GM23338 (cell line): ENCODE measurements around the gene NUP54. TPM values are rescaled to one million over a fixed set of nuclear protein-coding genes. Genes with fewer than 3 reads are reported as not detected.

ENCODE experiments used
- ATAC-seq: fragments of 200-7000 bp; cut with Tn5 transposase; 3 replicates; pipeline ENCODE4 v1.9.1; 2020
- DNase-seq: peaks from one replicate; pipeline ENCODE4 v3.0.0-alpha.2; 2015; ENCODE audit warnings: low spot score
- H2AFZ ChIP-seq: fragments of 200-600 bp; sonication (generic); 2 replicates; pipeline ENCODE4 v1.8.0; 2016; ENCODE audit warnings: antibody characterized with exemption, mild to moderate bottlenecking, moderate library complexity
- H3F3A ChIP-seq: fragments of 200-600 bp; sonication (generic); replicated peaks from 2 replicates; pipeline ENCODE4 v1.8.0; 2017; ENCODE audit warnings: antibody characterized with exemption, mixed run types, low read depth
- H3K27ac ChIP-seq: fragments of 200-600 bp; sonication (generic); 2 replicates; pipeline ENCODE4 v1.6.1; 2016; ENCODE audit warnings: low read depth
- H3K27me3 ChIP-seq: fragments of 200-600 bp; sonication (generic); 2 replicates; pipeline ENCODE4 v1.8.0; 2016; ENCODE audit warnings: mild to moderate bottlenecking, mixed run types, moderate library complexity; ENCODE audit not compliant: insufficient read depth
- H3K36me3 ChIP-seq: fragments of 200-600 bp; sonication (generic); 2 replicates; pipeline ENCODE4 v1.8.0; 2016; ENCODE audit warnings: mild to moderate bottlenecking; ENCODE audit not compliant: insufficient read depth
- H3K4me1 ChIP-seq: fragments of 200-600 bp; sonication (generic); 2 replicates; pipeline ENCODE4 v1.8.0; 2016; ENCODE audit warnings: mild to moderate bottlenecking, moderate library complexity; ENCODE audit not compliant: insufficient read depth
- H3K4me2 ChIP-seq: fragments of 200-600 bp; sonication (generic); 2 replicates; pipeline ENCODE4 v1.7.1; 2017; ENCODE audit warnings: mixed run types
- H3K4me3 ChIP-seq: fragments of 200-600 bp; sonication (generic); 2 replicates; pipeline ENCODE4 v1.6.1; 2016; ENCODE audit warnings: mixed run types
- H3K79me2 ChIP-seq: fragments of 200-600 bp; sonication (generic); replicated peaks from 2 replicates; pipeline ENCODE4 v1.8.0; 2017; ENCODE audit warnings: mild to moderate bottlenecking; ENCODE audit not compliant: insufficient read depth
- H3K9me2 ChIP-seq: fragments of 200-600 bp; sonication (generic); 2 replicates; pipeline ENCODE4 v1.8.0; 2017; ENCODE audit not compliant: insufficient read depth
- H4K20me1 ChIP-seq: fragments of 200-600 bp; sonication (generic); replicated peaks from 2 replicates; pipeline ENCODE4 v1.8.0; 2017; ENCODE audit warnings: mild to moderate bottlenecking; ENCODE audit not compliant: insufficient read depth
- H3K27ac Mint-ChIP-seq: 2 replicates; pipeline ENCODE4 v1.8.0; 2020; ENCODE audit warnings: inconsistent platforms, mild to moderate bottlenecking, moderate library complexity, mixed read lengths
- H3K27me3 Mint-ChIP-seq: 3 replicates; pipeline ENCODE4 v1.8.0; 2022; ENCODE audit warnings: low read depth, mild to moderate bottlenecking, moderate library complexity, mixed read lengths, inconsistent platforms; ENCODE audit not compliant: insufficient read depth, poor library complexity
- H3K36me3 Mint-ChIP-seq: 3 replicates; pipeline ENCODE4 v1.8.0; 2021; ENCODE audit warnings: low read depth, mild to moderate bottlenecking, inconsistent platforms, moderate library complexity, mixed read lengths
- H3K4me1 Mint-ChIP-seq: 3 replicates; pipeline ENCODE4 v1.8.0; 2020; ENCODE audit warnings: mild to moderate bottlenecking, inconsistent platforms, mixed read lengths
- H3K4me3 Mint-ChIP-seq: 3 replicates; pipeline ENCODE4 v1.8.0; 2021; ENCODE audit warnings: moderate library complexity, mild to moderate bottlenecking, inconsistent platforms, mixed read lengths
- H3K9me3 Mint-ChIP-seq: 3 replicates; pipeline ENCODE4 v1.8.0; 2020; ENCODE audit warnings: moderate library complexity, mild to moderate bottlenecking, inconsistent platforms, mixed read lengths
- CTCF ChIP-seq, 2 experiments: fragments of 200-600 bp in 1 of 2; sonication (generic) in 1 of 2; conservative IDR thresholded peaks; 2 replicates each; pipeline versions ENCODE4 v1.5.1 to v1.6.1; 2016 to 2017; ENCODE audit warnings: antibody characterized with exemption in 2 of 2, low read depth in 2 of 2, mild to moderate bottlenecking in 2 of 2, moderate library complexity in 1 of 2
- EZH2 ChIP-seq: fragments of 200-600 bp; sonication (generic); IDR thresholded peaks from one replicate; pipeline ENCODE4 v1.8.0; 2017; ENCODE audit warnings: antibody characterized with exemption, mild to moderate bottlenecking, low read depth; ENCODE audit not compliant: unreplicated experiment
- JUNB ChIP-seq: IDR thresholded peaks from one replicate; pipeline ENCODE4 v1.6.1; 2016; ENCODE audit warnings: antibody characterized with exemption; ENCODE audit not compliant: unreplicated experiment
- ZNF114 ChIP-seq: fragments of 250-450 bp; sonication (Bioruptor Pico); IDR thresholded peaks from 2 replicates; pipeline ENCODE4 v1.5.0; 2020; ENCODE audit warnings: mild to moderate bottlenecking, moderate library complexity
- ZNF331 ChIP-seq: fragments of 250-450 bp; sonication (Bioruptor Pico); IDR thresholded peaks from 2 replicates; pipeline ENCODE4 v1.5.0; 2020; ENCODE audit warnings: low read depth, mild to moderate bottlenecking, moderate library complexity
- ZNF462 ChIP-seq: fragments of 250-450 bp; sonication (Bioruptor Pico); IDR thresholded peaks from 2 replicates; pipeline ENCODE4 v1.5.0; 2020; ENCODE audit warnings: mild to moderate bottlenecking, moderate library complexity
- polyA plus RNA-seq: library from polyadenylated mRNA; unstranded; fragments of >200 nt; fragmentation: Nextera tagmentation; extraction: Ambion mirVana; gene quantifications from 2 replicates; pipeline ENCODE4 v1.2.1, GENCODE V29; 2016
- total RNA-seq: library from RNA; depleted of rRNA; stranded (reverse); fragments of >200 nt; shearing (Covaris generic); gene quantifications from 2 replicates; pipeline ENCODE4 v1.2.3, GENCODE V29; 2014

The NUP54 gene
- total and polyA plus RNA-seq, 2 experiments from 2014 or later, result 97.8 to 118 TPM

- no peak overlapping the region for H3K27ac ChIP-seq
- DNase-seq, result peak; percentile 95
- no peaks in the 10 kb centered on the region for H4K20me1 ChIP-seq
- H3F3A ChIP-seq, result 0 out of 2 replicates have a peak, but pooled peaks cover 1% of the 10 kb centered on the region
- H3K4me1 ChIP-seq, result no peaks in the 10 kb centered on the region
- H3K27me3 ChIP-seq, result no peaks in the 10 kb centered on the region
- no peaks in the 10 kb centered on the region for H3K27me3 Mint-ChIP-seq
- H3K9me2 ChIP-seq, result no peaks in the 10 kb centered on the region
- no peak overlapping the region for H2AFZ ChIP-seq
- H3K4me2 ChIP-seq, result no peak overlapping the region
- no peaks in the 10 kb centered on the region for H3K36me3 ChIP-seq
- H3K9me3 Mint-ChIP-seq, result no peaks in the 10 kb centered on the region
- no peak overlapping the region for H3K4me3 Mint-ChIP-seq
- no peaks in the 10 kb centered on the region for H3K36me3 Mint-ChIP-seq
- H3K79me2 ChIP-seq, result no peaks in the 10 kb centered on the region
- no peaks in the 10 kb centered on the region for H3K4me1 Mint-ChIP-seq
- no peak overlapping the region for H3K4me3 ChIP-seq
- TF ChIP-seq CTCF (conservative IDR thresholded peaks at IDR 0.05; ENCODE audit: low read depth in 2 of 2) (peak; percentile 97), EZH2 (no peak), JUNB (no peak), ZNF114 (CRISPR knock-in tag) (no peak), ZNF331 (CRISPR knock-in tag) (no peak), ZNF462 (CRISPR knock-in tag) (no peak)
- ATAC-seq, result peak; percentile 100
- H3K27ac Mint-ChIP-seq, result no peak overlapping the region; the same call in 1 of the 2 replicates
Observed at GRCh38 chr4:76179398-76180318, 31.5 kb upstream of the NUP54 start.
